H1 (cell line): ENCODE results near the gene SYP. TPM values are rescaled to one million over a fixed set of nuclear protein-coding genes. Genes with fewer than 3 reads are reported as not detected.

Experiments
- CTCF ChIA-PET: fragments of 300-600 bp; sonication (Branson Sonifier 250); formaldehyde crosslinking; loops from one replicate; lab custom pipeline; 2021; ENCODE audit not compliant: partially characterized antibody; lab: Charles Lee
- POLR2A ChIA-PET: fragments of 300-600 bp; sonication (Branson Sonifier 250); formaldehyde crosslinking; loops from one replicate; lab custom pipeline; 2021; ENCODE audit warnings: inconsistent platforms; ENCODE audit not compliant: partially characterized antibody; lab: Charles Lee
- DNase-seq, 2 experiments: peaks; one replicate each; pipeline versions ENCODE4 v3.0.0 to v3.0.0-alpha.2; 2010 to 2022; ENCODE audit warnings: low spot score in 2 of 2, low read depth in 1 of 2, mixed read lengths in 1 of 2
- FAIRE-seq: peaks from 2 replicates; lab custom pipeline; 2011; peaks lifted over from hg19 to GRCh38; lab: Jason Lieb, UNC
- H2AFZ ChIP-seq: 2 replicates; pipeline ENCODE4 v1.8.1; 2012; ENCODE audit warnings: low read length, inconsistent platforms
- H2AK5ac ChIP-seq: 2 replicates; pipeline ENCODE4 v1.6.1; 2013; ENCODE audit warnings: low read depth, low read length
- H2BK120ac ChIP-seq: replicated peaks from 2 replicates; pipeline ENCODE3; 2013; ENCODE audit warnings: low read depth, low read length, inconsistent platforms
- H2BK12ac ChIP-seq: 2 replicates; pipeline ENCODE4 v1.6.1; 2013; ENCODE audit warnings: low read depth, low read length
- H2BK15ac ChIP-seq: 2 replicates; pipeline ENCODE4 v1.6.1; 2013; ENCODE audit warnings: low read length
- H2BK20ac ChIP-seq: 2 replicates; pipeline ENCODE4 v1.6.1; 2013; ENCODE audit warnings: low read length
- H2BK5ac ChIP-seq: 2 replicates; pipeline ENCODE4 v1.6.1; 2013; ENCODE audit warnings: low read depth, low read length
- H3K14ac ChIP-seq: 2 replicates; pipeline ENCODE4 v1.6.1; 2013; ENCODE audit warnings: inconsistent platforms; ENCODE audit not compliant: insufficient read length
- H3K18ac ChIP-seq: 2 replicates; pipeline ENCODE4 v1.6.1; 2013; ENCODE audit warnings: low read length; ENCODE audit errors: extremely low read depth
- H3K23ac ChIP-seq: 2 replicates; pipeline ENCODE4 v1.6.1; 2013; ENCODE audit warnings: inconsistent platforms; ENCODE audit not compliant: insufficient read length
- H3K23me2 ChIP-seq: 2 replicates; pipeline ENCODE4 v1.6.1; 2013; ENCODE audit warnings: low read depth, low read length
- H3K27ac ChIP-seq: 2 replicates; pipeline ENCODE4 v1.6.1; 2011; ENCODE audit warnings: low read depth, low read length, inconsistent platforms
- H3K27me3 ChIP-seq, 4 experiments: replicated peaks in 1 of 4; 1 replicate in 1 of 4; 2 replicates in 3 of 4; pipeline versions ENCODE4 v1.6.1 to v1.8.1; 2011 to 2013; ENCODE audit warnings: low read length in 3 of 4, mild to moderate bottlenecking in 3 of 4, inconsistent platforms in 2 of 4, mixed read lengths in 2 of 4, moderate library complexity in 1 of 4; ENCODE audit not compliant: control insufficient read depth in 3 of 4, insufficient read depth in 3 of 4; ENCODE audit errors: extremely low read depth in 1 of 4
- H3K36me3 ChIP-seq, 4 experiments: 2 replicates each; pipeline versions ENCODE4 v1.6.1 to v1.8.1; 2011 to 2013; ENCODE audit warnings: mild to moderate bottlenecking in 4 of 4, low read length in 3 of 4, moderate library complexity in 2 of 4, control low read depth in 1 of 4, inconsistent platforms in 1 of 4; ENCODE audit not compliant: insufficient read depth in 4 of 4, control insufficient read depth in 2 of 4
- H3K4ac ChIP-seq: replicated peaks from 2 replicates; pipeline ENCODE3; 2013; ENCODE audit warnings: low read length, low read depth, mixed read lengths, inconsistent platforms; ENCODE audit not compliant: insufficient read length
- H3K4me1 ChIP-seq, 4 experiments: replicated peaks in 1 of 4; 1 replicate in 1 of 4; 2 replicates in 3 of 4; pipeline versions ENCODE4 v1.6.1 to v1.8.1; 2011 to 2013; ENCODE audit warnings: low read length in 3 of 4, inconsistent platforms in 2 of 4, mixed read lengths in 1 of 4; ENCODE audit not compliant: insufficient read depth in 4 of 4, control insufficient read depth in 3 of 4
- H3K4me2 ChIP-seq, 2 experiments: 2 replicates each; pipeline versions ENCODE4 v1.6.1 to v1.8.1; 2011 to 2013; ENCODE audit warnings: low read depth in 2 of 2, low read length in 2 of 2, control low read depth in 1 of 2, inconsistent platforms in 1 of 2, mild to moderate bottlenecking in 1 of 2; ENCODE audit not compliant: insufficient read depth in 1 of 2
- H3K4me3 ChIP-seq, 4 experiments: fragments of 200-600, 300-600 bp in 1 of 4; sonication (generic), shearing (Covaris generic), sonication (Bioruptor Twin) in 1 of 4; 2 replicates each; pipeline versions ENCODE4 v1.5.1 to v1.8.1; 2011 to 2016; ENCODE audit warnings: low read length in 4 of 4, low read depth in 3 of 4, control low read depth in 2 of 4, inconsistent platforms in 2 of 4, mild to moderate bottlenecking in 2 of 4, mixed read lengths in 1 of 4, moderate library complexity in 1 of 4; ENCODE audit not compliant: insufficient read depth in 2 of 4; ENCODE audit errors: extremely low read depth in 1 of 4
- H3K56ac ChIP-seq: replicated peaks from 2 replicates; pipeline ENCODE3; 2013; ENCODE audit warnings: low read depth, mild to moderate bottlenecking, mixed read lengths, low read length, inconsistent platforms; ENCODE audit not compliant: insufficient read length
- H3K79me1 ChIP-seq: 2 replicates; pipeline ENCODE4 v1.6.1; 2013; ENCODE audit warnings: low read depth, low read length, control low read depth
- H3K79me2 ChIP-seq, 2 experiments: 2 replicates each; pipeline versions ENCODE4 v1.6.1 to v1.8.1; 2012 to 2013; ENCODE audit warnings: low read length in 2 of 2, mild to moderate bottlenecking in 2 of 2, inconsistent platforms in 1 of 2; ENCODE audit not compliant: insufficient read depth in 2 of 2, control insufficient read depth in 1 of 2
- H3K9ac ChIP-seq, 4 experiments: replicated peaks in 1 of 4; 1 replicate in 1 of 4; 2 replicates in 3 of 4; pipeline versions ENCODE4 v1.6.1 to v1.8.1; 2011 to 2013; ENCODE audit warnings: low read depth in 3 of 4, low read length in 3 of 4, control low read depth in 2 of 4, mild to moderate bottlenecking in 2 of 4, moderate library complexity in 2 of 4, inconsistent platforms in 1 of 4; ENCODE audit errors: extremely low read depth in 1 of 4
- H3K9me3 ChIP-seq, 2 experiments: 2 replicates each; pipeline versions ENCODE4 v1.6.1 to v1.8.1; 2012 to 2013; ENCODE audit warnings: mild to moderate bottlenecking in 2 of 2, moderate library complexity in 2 of 2, control low read depth in 1 of 2, inconsistent platforms in 1 of 2, low read depth in 1 of 2, low read length in 1 of 2, mixed read lengths in 1 of 2; ENCODE audit not compliant: insufficient read depth in 2 of 2
- H4K20me1 ChIP-seq, 2 experiments: replicated peaks in 1 of 2; 2 replicates each; pipeline versions ENCODE3 to v1.8.1; 2011 to 2013; ENCODE audit warnings: inconsistent platforms in 2 of 2, low read length in 2 of 2, mild to moderate bottlenecking in 1 of 2; ENCODE audit not compliant: insufficient read depth in 2 of 2, control insufficient read depth in 1 of 2
- H4K5ac ChIP-seq: 2 replicates; pipeline ENCODE4 v1.6.1; 2013; ENCODE audit warnings: low read length, low read depth, mixed read lengths, inconsistent platforms; ENCODE audit not compliant: insufficient read length
- H4K8ac ChIP-seq: 2 replicates; pipeline ENCODE4 v1.8.0; 2013; ENCODE audit warnings: mild to moderate bottlenecking, moderate library complexity, low read length, inconsistent platforms; ENCODE audit not compliant: insufficient read depth; ENCODE audit errors: extremely low read depth
- H4K91ac ChIP-seq: replicated peaks from 2 replicates; pipeline ENCODE3; 2013; ENCODE audit warnings: low read length, mixed read lengths, inconsistent platforms; ENCODE audit not compliant: insufficient read length
- NANOG ChIP-seq: IDR thresholded peaks from 2 replicates; pipeline ENCODE4 v1.6.1; 2011; ENCODE audit warnings: low read length, low read depth, mild to moderate bottlenecking, inconsistent platforms; ENCODE audit not compliant: insufficient read depth, poor library complexity, severe bottlenecking
- RAD21 ChIP-seq, 2 experiments: IDR thresholded peaks in 1 of 2; conservative IDR thresholded peaks in 1 of 2; 2 replicates each; pipeline ENCODE4 v1.6.1; 2011; ENCODE audit warnings: low read depth in 2 of 2, low read length in 2 of 2, improper control_type of control experiment in 1 of 2, inconsistent platforms in 1 of 2, mild to moderate bottlenecking in 1 of 2, moderate library complexity in 1 of 2
- SUZ12 ChIP-seq: fragments of 200-600 bp; sonication (generic); IDR thresholded peaks from 2 replicates; pipeline ENCODE4 v1.6.1; 2012; ENCODE audit warnings: mild to moderate bottlenecking, inconsistent platforms, low read length, moderate library complexity, mixed read lengths
- TEAD4 ChIP-seq: IDR thresholded peaks from 2 replicates; pipeline ENCODE4 v1.6.1; 2012; ENCODE audit warnings: low read depth, low read length, inconsistent platforms, mixed read lengths
- WGBS, 2 experiments: shearing (Covaris generic) in 1 of 2; methylation state at CpG; one replicate each; pipeline versions ENCODE4 v1.1.6 to v1.1.7; 2013 to 2015; ENCODE audit warnings: low lambda C conversion rate in 2 of 2, mixed read lengths in 2 of 2, inconsistent platforms in 1 of 2, low coverage in 1 of 2, missing lambda C conversion rate in 1 of 2; ENCODE audit not compliant: insufficient replicate concordance in 2 of 2, insufficient coverage in 1 of 2, insufficient read length in 1 of 2; ENCODE audit errors: extremely low coverage in 1 of 2, missing lambda C conversion rate in 1 of 2; 5-methylcytosine and 5-hydroxymethylcytosine counted together
- polyA plus RNA-seq, 7 experiments: library from polyadenylated mRNA; depleted of rRNA in 3 of 7; stranded (reverse) in 5 of 7; unstranded in 2 of 7; fragments of >200 nt in 5 of 7; fragments of 200-250 nt in 2 of 7; gene quantifications; 1 replicate in 5 of 7; 2 replicates in 1 of 7; 4 replicates in 1 of 7; pipeline versions ENCODE4 v1.2.1 to v1.2.3, GENCODE V29; 2011 to 2013; ENCODE audit warnings: missing spikeins in 2 of 7, mixed read lengths in 2 of 7
- total RNA-seq: library from RNA; stranded (reverse); fragmentation: NEBNext Ultra II Directional; extraction: Animal tissue kit (Norgen Biotek cat#: 25700); gene quantifications from 2 replicates; pipeline ENCODE4 v1.2.1, GENCODE V29; 2021

SYP gene
- total and polyA plus RNA-seq, 2 of the 8 experiments (the other 6 are each of a cell fraction or from before 2014, with no cell fraction given) = 4.3 to 10.8 TPM

DNA sequence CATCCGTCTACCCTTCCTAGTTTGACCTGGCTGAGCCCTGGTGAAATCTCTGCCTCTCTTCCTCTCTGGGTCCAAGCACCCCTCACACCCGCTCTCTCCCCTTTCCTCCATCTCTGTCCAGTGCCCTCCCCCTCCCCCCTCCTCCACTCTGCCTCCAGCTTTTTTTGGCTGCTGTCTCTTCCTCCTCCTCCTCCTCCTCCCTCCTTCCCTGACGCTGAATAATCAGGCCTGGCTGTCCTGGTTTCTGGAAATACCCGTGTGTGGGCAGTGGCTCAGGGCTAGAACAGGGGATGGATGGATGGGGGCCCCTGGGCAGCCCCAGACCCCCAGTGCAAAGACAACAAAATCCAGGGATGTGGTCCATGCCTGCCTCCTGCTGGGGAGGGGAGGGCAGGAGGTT lies 4.7 kb upstream of the SYP start:
- Histone ChIP-seq H3K79me1 (no peaks in the 10 kb centered on the region), H3K4me1 (peaks cover 0 to 12% (median 5%) of the 10 kb centered on the region in 4 experiments; a peak in 3 of 7 replicates), H2BK120ac (no peak overlapping the region), H3K14ac (no peak overlapping the region), H3K56ac (no peak overlapping the region), H3K27me3 (no peaks in the 10 kb centered on the region), H2AFZ (no peak overlapping the region), H3K27ac (no peak overlapping the region), H4K20me1 (no peaks in the 10 kb centered on the region), H3K4me3 (no peak overlapping the region), H3K4me2 (no peak overlapping the region), H4K91ac (no peak overlapping the region), H2BK15ac (no peak overlapping the region), H2BK20ac (no peak overlapping the region), H3K9me3 (no peaks in the 10 kb centered on the region), H3K79me2 (no peaks in the 10 kb centered on the region), H4K8ac (no peak overlapping the region), H4K5ac (no peak overlapping the region), H3K4ac (no peak overlapping the region), H3K23ac (no peak overlapping the region), H2AK5ac (no peak overlapping the region), H3K23me2 (no peaks in the 10 kb centered on the region), H3K9ac (no peak overlapping the region), H3K18ac (no peak overlapping the region), H2BK12ac (no peak overlapping the region), H2BK5ac (no peak overlapping the region), H3K36me3 (no peaks in the 10 kb centered on the region)
- ChIA-PET POLR2A (interaction anchor here (1.0 kb wide), 1 partner anchor 12 kb away, joined by 4 read pairs; no protein-coding TSS in a partner anchor), CTCF (interaction anchor here (0.6 to 1.2 kb wide), 3 partner anchors 38 to 264 kb away, joined by 3 read pairs; no protein-coding TSS in a partner anchor)
- FAIRE-seq (no peak), DNase-seq (no peak)
- 60% methylated on average over 1 of the region's 4 CpGs; no CpG with 5 or more reads in 1 of the 2 experiments for WGBS, 2 experiments
- no peak for TF ChIP-seq NANOG
- no peak for TF ChIP-seq RAD21 (IDR thresholded peaks at IDR 0.05 in 1 of 2, conservative IDR thresholded peaks at IDR 0.05 in 1 of 2; ENCODE audit: low read depth in 2 of 2, low read length in 2 of 2)
- TF ChIP-seq SUZ12 = no peak
- no peak for TF ChIP-seq TEAD4
